NCI-H187 treated with DMSO at 0.1 percent for 48 hours (cell line): Measurements from ENCODE around the gene ACSL3.
"Not testable (repeated sequence)": the region's sequence is repeated elsewhere in the genome, so short reads cannot be mapped to it uniquely, and the experiment has no call there.

ENCODE experiments used
- DNase-seq: peaks from one replicate; lab custom pipeline; 2025; lab: John Stamatoyannopoulos, UW

The ACSL3 gene

DNA sequence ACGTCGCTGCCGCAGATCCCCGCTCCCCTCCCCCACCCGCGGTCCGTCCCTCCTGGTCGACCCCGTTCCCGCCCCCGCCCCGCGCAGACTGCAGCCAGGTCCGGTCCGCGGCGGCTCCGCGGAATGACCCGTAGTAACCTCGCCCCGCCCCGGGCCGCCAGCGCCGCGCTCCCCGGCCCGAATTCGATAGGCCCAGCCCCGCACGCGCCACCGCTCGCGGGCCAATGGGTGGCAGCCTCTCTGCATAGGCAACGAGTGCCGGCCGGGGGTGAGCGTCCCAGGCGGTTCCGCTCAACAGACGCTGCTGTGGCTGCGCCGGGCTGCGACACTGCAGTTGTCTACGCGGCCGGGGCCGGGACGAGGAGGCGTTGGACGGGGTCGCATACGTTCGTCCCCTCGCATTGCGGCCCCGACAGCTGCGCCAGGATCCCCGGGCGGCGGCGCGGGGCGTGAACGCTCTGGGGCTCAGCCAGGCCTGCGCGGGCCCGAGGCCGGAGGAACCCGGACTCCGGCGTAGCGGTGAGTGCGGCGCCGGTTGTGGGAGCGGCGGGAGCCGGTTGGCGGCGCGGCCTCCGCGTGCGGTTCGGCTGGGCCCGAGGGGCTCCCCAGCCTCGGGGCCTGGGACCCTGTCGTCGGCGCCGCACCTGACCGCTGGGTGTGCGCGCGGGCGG is at the start of gene ACSL3:
ACSL3 (plus strand) TSS at position 297 of the 671 bp plus-strand sequence. CDS start 47,737 bp downstream, outside the sequence.
- no peak for DNase-seq

- no peak for DNase-seq
Measured at GRCh38 chr2:222811828-222812227, 49.0 kb upstream of the ACSL3 start.

DNA sequence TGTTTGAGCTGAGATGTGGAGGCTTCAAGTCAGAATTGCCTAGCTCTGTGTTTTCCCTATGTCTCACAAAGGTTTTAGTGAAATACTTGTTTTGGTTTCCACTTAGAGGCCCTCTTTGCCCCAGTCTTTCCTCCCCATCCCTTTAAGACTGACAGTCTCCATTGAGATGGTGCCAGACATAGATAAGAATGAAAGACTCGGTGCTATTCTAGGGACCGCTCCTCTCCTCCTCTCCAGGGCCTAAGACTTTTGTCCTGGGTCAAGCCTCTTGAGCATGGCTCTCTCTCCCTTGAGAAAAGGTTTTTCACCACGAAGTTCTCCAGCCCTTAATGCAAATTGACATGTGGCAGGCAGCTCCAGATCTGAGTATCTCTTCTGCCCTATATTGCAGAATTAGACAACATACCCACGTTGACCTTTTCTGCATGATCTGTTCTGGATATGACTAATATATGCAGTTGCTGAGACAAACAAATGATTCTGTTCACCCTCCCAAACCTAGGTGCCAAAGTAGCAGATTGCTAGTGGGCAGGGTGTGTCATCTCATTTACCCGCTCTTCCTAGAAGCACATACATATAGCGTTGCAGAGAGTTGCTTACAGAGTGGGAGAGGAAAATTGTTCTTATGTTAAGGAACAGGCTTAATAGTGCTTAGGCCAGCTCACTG is 47.5 kb upstream of the ACSL3 start:
- DNase-seq = no peak

GRCh38 chr2:222819722-222820333 is 41.0 kb upstream of the ACSL3 start:
- no peak for DNase-seq

- no peak for DNase-seq
Measured at GRCh38 chr2:222823183-222823930, 37.5 kb upstream of the ACSL3 start.

- DNase-seq = no peak
Measured at GRCh38 chr2:222825031-222825430, 35.8 kb upstream of the ACSL3 start.

DNA sequence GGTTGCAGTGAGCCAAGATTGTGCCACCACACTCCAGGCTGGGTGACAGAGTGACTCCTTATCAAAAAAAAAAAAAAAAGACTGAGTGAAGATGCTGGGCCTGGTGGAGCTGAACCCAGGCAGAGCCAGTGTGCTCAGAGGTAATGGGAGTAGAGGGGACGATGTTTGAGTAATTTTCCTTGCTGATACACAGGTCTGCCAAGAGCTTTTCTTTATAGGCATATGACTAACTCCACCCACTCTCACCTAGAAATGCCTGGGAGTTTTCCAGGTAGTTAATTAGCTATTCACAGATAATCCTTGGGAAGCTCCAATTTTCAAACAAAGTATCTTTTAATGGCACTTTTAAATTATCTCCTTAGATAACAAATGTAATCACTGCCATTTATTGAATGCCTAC is 33.4 kb upstream of the ACSL3 start:
- no peak for DNase-seq

GRCh38 chr2:222828572-222828971 is 32.3 kb upstream of the ACSL3 start:
- no peak for DNase-seq

DNA sequence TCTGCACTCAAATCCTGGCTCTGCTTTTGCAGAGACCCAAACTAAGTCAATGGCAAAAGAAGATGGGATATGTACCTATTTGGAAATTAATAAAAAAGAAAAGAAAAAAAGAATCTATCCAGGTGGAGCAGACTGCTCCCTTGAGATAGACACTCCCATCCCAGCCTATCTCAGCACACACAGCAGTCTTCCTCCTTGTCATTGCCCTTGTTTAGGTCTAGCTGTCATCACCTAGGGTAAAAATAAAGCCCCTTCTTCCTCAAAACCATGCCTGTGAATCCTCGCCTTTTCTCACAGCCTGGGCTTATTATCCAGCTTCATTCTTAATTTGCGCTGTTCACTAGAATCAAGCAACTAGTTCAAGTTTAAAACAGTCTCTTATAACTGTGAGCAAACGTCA is 30.7 kb upstream of the ACSL3 start:
- DNase-seq = no peak

- DNase-seq = no peak
Measured at GRCh38 chr2:222833410-222833809, 27.4 kb upstream of the ACSL3 start.

GRCh38 chr2:222835143-222835822 is 25.6 kb upstream of the ACSL3 start:
- DNase-seq = no peak

DNA sequence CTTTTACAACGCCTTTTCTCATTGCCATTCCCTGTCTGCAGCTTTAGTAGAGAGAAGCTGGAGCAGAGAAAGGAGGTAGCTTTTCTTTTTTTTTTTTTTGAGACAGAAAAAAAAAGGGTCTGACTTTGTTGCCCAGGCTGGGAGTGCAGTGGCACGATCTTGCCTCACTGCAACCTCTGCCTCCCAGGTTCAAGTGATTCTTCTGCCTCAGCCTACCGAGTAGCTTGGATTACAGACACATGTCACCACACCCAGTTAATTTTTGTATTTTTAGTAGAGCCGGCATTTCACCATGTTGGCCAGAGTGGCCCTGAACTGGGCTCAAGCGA is 25.0 kb upstream of the ACSL3 start:
- DNase-seq = no peak

- no peak for DNase-seq
Measured at GRCh38 chr2:222837643-222838056, 23.2 kb upstream of the ACSL3 start.

DNA sequence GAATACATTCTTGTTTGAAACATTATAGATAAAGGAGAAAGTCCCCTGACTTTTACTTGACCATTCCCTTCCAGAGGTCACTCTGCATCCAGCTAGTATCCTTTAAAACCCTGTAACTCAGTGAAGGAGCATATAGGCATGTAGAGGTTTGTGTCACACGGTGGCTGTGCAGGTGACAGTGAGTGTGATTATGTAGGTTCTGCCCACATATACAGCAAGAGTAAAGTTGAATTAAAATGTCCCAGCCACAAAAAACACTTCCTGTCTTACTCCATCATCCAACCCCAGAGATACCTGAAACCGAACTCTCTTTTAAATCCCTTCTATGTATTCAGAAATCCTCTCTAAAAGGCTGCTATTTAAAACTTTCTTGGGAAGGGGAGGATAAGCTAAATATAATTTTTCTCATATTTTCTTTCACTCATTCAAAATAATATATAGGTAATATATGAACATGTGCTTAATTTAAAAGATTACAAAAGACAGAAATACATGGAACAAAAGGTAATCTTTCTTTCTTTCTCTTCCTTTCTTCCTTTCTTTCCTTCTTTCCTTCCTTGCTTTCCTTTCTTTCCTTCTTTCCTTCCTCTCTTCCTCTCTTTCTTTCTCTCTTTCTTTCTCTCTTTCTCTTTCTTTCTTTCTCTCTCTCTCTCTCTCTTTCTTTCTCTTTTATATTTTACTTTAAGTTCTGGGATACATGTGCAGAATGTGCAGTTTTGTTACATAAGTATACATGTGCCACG is 20.6 kb upstream of the ACSL3 start:
- DNase-seq = no peak

- DNase-seq = no peak
Measured at GRCh38 chr2:222842491-222843174, 18.2 kb upstream of the ACSL3 start.

GRCh38 chr2:222844323-222844722 is 16.5 kb upstream of the ACSL3 start:
- DNase-seq = no peak

- DNase-seq = not testable (repeated sequence)
Measured at GRCh38 chr2:222845314-222845713, 15.5 kb upstream of the ACSL3 start.

- no peak for DNase-seq
Measured at GRCh38 chr2:222846003-222846402, 14.8 kb upstream of the ACSL3 start.

- not testable (repeated sequence) for DNase-seq
Measured at GRCh38 chr2:222848031-222848430, 12.8 kb upstream of the ACSL3 start.

- DNase-seq = no peak
Measured at GRCh38 chr2:222848862-222849261, 12.0 kb upstream of the ACSL3 start.
